SIG-M5 treated with dmso at 0.1 percent for 504 hours (cell line): Measurements from ENCODE around the gene C1QTNF8.

Experiments used
- DNase-seq: peaks from one replicate; lab custom pipeline; 2025; ENCODE audit not compliant: unreplicated experiment; lab: John Stamatoyannopoulos, UW

The C1QTNF8 gene, protein sequence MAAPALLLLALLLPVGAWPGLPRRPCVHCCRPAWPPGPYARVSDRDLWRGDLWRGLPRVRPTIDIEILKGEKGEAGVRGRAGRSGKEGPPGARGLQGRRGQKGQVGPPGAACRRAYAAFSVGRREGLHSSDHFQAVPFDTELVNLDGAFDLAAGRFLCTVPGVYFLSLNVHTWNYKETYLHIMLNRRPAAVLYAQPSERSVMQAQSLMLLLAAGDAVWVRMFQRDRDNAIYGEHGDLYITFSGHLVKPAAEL

DNA sequence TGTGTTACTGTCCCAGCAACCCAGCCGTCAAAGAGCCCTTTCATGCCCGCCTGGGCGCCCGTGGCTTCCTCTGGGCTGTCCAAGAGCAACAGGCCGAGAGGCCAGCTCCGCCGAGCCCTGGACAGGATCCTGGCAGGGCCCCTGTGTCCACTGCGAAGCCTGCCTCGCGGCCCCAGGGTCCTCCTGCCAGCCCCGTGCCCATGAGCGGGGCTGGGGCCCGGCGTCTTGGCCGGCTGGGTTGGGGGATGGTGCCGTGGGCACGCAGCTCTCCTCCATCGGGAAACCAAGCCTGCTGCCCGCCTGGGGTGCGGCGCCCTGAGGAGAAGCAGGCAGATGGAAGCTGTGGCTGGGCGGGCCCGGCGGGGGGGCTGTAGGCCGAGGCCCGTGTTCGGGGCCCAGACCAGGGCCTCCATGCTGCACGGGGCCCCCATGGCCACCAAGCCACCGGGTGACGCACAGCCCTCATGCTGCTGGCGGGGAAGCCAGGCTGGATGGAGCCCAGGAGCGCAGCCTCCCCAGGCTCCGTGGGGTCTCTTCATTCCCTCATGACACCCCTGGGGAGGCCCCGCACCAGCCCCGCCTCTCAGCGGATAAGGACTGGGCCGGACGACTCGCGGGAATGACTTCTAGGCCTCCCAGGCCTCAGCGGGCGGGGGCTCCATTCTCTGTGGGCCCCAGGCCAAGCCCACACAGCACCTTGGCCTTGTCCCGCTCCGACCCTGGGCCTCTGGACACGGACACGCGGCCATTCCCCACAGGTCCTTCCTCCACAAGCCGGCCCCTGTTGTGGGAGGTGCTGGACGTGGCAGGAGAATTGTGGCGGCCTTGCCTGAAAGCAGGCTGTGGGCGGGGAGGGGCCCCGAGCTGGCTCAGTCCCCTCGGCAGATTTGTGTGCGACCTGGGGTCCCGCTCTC, at the start of gene C1QTNF8:
TSS of gene C1QTNF8 (minus strand) at position 76 of the 914 bp plus-strand sequence. CDS start 1,322 bp downstream, outside the sequence.
- no peak for DNase-seq

DNA sequence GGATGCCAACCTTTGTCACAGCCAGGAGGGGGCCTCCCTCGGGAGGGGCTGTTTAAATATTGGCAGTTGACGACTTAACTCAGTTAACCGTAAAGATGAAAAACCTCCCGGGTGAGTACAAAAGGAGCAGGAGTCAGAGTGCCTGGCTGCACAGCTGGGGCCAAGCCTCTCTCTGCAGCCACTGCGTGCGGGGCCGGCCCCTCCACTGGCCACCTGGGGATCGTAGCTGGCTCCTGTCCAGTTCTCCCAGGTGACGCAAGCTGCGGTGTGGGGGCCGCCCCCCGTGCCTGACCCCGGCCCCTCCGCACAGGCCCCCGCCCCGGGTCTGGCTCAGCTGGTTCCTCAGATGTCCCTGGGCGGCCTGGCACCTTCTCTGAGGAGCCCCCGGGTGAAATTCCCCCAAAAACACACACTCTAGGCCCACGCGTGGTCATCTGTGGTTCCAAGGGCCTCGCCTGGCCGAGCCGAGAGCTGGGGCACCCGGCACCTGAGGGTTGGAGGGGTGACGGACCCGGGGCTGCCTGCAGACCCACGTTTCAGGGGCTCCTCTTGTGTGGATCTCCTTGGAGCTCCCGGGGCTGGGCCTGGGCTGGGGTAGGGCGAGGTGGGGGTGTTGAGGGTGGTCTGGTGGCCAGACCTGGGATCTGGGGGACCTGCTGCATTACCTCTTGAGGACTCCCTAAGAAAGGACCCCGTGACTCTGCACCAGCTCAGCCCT, 49.5 kb upstream of the C1QTNF8 start:
- no peak for DNase-seq

DNA sequence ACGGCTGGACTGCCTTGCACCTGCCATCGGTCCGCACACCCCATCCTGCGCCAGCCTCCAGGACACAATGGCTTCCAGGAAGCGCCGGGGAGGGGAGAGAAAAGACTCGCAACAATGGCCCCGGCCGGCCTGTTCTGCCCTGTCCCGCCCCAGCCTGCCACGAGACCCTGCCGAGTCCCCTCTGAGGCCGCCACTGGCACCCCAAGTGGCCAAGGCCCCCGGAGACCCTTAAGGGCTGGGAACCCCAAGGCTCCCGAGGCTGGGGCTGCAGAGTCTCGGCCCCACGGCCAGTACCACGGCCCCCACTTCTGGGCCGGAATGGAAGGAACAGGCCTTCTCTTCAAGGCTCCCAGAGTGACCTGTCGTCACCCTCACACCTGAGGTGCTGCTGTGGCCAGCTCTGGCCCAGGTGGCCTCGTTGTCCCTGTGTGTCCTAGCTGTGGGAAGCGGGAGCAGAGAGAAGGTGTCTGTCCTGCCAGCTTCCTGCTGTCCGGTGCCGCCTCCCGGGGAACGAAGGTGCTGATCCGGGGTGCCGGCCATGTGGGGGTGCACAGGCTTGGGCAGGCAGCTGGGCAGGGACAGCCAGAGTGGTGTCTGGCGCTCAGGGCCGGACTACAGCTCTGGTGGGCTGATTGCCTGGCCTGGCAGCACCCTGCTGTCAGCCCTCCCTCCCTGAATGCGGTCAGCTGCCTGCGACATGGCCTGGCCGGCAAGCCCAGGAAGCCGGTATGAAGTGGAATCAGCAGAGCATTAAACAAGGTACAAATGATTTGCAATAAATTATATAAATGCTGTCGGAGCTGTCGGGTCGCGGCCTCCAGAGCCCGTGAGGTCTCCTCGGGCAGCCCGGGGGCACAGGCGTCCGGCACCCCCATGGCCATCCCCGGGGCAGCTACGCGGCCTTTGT, 48.7 kb upstream of the C1QTNF8 start:
- DNase-seq, result no peak

DNA sequence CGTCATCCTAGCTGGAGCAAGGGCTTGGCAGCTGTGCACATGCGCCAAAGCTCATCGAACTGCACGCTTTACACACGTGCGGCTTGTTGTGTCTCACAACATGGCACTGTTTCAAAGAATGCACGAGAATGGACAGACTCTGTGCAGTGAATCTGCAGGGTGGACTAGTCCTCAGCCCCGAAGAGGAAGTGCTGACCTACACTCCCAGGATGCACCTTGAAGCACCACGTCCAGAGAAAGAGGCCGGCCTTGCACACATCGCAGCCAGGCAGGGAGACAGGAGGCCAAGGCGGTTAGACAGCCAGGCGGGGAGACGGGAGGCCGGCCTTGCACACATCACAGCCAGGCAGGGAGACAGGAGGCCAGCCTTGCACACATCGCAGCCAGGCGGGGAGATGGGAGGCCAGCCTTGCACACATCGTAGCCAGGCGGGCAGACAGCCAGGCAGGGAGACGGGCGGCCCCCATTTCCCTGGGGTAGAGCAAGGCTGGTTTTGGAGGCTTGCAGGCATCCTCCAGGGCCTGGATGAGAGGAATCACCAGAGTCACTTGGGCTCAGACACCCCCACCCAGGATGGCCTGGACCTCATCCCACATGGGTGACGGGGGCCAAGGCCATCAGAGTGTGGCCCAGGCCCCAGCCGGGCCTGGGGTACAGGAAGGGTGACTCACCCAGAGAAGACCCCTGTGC, 47.9 kb upstream of the C1QTNF8 start:
- DNase-seq, result no peak

DNA sequence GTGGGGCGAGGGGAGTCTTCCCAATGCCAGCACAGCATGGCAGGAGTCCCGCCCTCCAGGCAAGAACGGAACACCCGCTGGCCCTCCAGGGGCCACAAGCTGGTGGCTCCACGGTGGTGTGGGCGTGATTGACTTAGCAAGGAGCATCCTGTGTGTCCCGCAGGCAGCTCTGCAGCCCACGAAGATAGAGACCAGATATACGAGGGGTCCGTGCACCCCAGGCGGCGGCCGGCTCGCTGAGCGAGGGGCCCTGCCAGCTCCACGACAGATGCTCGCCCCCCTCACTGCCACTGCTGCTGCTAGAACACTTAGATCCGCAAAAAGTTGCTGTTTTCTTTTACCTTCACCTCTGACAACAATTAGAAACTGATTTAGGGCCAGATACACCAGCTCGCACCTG, 46.9 kb upstream of the C1QTNF8 start:
- no peak for DNase-seq

DNA sequence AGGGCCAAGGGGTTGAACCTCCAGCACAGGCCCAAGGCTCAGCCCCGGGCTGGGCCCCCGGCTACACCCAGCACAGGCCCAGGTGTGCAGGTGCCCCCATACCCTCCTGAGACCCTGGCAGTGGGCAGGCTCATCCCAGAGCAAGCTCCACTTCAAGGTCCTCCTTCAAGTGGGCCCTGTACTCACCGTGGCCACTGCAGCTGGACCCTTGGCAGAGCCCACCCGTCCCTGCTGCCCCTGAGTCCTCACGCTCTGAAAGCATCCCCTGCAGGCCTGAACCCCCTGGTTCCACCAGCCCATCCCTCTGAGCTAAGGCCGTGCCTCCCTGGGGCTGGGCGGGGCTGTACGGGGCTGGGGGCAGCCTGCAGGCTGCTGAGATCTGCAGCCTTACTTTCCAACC, 45.7 kb upstream of the C1QTNF8 start:
- DNase-seq, result no peak

DNA sequence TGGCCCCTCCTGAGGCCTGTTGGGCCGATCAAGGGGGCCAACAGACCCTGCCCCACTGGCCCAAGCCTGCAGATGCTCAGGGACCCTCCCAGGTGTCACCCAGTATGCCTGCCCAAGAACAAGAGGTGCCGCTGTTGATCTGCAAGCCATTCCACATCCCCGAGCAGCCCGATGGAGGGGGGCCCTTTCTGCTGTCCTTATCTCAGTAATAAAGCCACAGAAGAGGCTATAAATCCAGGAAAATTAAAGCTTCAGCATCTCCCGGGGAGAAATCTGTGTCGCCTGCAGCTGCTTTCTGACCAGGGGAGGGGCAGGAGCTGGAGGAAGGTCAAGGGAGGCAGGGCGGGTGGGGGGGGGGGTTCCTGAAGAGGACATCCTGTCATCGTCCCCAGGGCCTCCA, 45.1 kb upstream of the C1QTNF8 start:
- no peak for DNase-seq

DNA sequence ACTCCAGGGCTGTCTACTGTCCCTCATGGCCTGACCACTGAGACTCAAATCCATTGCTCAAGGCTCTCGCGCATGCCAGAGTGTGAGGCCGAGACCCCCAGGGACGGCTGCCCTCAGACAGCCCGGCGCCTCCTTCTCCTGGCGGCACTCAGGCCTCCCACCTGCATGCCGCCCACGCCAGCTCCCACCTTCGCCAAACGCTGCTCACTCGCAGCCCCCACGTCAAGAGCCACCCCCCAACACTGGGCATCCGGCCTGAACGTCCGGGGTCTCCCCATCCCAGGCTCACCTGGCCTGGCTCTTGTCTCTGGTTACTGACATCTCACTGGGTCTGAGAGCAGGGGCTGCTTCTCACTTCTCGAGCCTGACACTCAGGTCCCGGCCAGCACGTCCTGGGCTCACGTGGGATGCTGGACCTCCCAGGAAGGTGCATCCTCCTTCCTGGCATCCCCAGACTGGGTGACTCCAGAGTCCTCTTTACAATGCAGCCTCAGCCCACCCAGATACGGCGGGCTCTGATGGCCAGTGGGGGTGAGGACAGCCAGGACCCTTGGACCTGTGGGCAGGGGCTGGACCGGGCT, 44.6 kb upstream of the C1QTNF8 start:
- DNase-seq, result no peak

DNA sequence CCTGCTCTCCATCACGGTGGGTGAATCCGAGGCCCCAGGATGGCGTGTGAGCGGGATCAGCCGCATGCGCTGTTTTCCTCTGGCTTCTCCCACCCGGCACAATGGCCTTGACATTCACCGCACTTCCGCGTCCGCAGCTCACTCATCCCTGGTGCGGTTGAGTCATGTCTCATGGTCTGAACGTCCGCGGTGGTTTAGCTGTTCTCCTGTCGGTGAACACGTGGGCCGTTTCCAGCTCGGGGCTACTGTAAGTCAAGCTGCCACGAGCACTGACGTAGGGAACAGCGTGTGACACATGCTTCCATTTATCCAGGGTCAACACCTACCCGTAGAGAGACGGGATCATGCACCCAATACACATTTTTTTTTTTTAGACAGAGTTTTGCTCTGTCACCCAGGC, 41.6 kb upstream of the C1QTNF8 start:
- no peak for DNase-seq

DNA sequence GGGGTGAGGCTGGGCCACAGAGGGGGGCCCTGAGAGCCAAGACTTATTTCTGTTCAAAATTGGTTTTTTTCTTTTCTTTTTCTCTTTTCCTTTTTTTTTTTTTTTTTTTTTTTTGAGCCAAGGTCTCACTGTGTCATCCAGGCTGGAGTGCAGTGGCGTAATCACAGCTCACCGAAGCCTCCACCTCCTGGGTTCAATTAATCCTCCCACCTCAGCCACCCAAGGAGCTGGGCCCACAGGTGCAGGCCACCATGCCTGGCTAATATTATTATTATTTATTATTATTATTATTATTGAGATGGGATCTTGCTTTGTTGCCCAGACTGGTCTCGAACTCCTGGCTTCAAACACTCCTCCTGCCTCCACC, 39.4 kb upstream of the C1QTNF8 start:
- DNase-seq, result no peak

DNA sequence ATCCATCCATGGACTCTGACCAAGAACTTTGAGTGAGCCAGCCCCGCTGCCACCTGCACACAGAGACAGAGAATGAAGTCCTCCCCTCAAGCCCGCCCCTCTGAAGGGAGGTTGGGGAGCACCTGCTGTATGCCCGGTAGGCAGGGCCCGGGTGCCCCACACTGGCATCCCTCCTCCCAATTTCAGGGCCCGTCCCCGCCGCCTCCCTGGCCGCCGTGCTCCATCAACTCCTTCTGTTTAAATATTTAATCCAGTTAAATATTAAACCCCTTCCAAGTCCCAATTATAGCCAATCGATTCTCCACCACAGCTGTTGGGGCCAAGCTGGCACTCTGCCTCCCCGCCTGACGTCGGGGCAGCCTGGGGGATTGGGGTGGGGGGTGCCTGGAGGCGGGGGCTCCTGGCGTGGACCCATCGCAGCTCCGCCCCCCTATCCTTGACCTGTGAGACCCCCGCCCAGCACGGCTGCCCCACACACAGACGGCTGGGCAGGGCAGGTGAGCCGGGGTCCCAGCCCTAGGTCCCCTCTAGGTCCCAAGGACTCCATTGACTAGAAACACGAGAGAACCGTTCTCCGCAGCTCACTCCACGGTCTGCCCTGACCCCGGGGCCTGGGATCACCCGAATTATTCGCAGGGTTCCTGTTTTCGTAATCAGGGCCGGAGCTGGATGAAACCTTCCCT, 38.9 kb upstream of the C1QTNF8 start:
- DNase-seq, result no peak

DNA sequence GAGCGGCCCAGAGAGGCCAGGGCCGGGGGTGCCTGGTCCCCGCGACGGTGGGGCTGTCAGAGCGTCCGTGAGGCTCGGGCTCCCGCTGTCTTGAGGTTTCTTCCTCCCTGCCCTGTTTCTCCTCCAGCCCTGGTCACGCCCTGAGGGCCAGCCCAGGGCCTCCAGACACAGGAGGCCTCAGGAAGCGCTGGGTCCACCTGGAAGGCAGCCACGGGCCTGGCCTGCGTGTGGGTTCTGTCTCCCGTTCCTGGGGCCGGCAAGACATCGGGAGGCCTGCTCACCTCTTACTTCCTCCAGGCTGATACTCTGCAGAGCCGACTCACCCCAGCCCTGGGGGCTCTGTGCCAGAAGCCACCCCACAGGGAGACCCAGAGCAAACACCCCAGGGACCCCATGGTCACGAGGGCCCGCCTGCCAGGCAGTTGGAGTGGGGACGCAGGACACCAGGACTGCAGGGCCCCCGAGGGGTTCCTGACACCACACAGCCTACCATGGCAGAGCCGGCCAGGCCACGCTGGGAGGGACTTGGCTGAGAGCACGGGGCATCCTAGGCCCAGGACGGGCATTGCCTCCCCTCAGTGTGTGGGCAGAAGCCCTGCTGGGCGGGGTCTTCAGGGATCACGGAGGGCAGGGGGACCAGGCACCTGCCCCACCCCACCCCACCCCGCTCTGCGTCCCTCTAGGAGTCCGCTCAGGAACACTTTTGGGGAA, 37.9 kb upstream of the C1QTNF8 start:
- no peak for DNase-seq

DNA sequence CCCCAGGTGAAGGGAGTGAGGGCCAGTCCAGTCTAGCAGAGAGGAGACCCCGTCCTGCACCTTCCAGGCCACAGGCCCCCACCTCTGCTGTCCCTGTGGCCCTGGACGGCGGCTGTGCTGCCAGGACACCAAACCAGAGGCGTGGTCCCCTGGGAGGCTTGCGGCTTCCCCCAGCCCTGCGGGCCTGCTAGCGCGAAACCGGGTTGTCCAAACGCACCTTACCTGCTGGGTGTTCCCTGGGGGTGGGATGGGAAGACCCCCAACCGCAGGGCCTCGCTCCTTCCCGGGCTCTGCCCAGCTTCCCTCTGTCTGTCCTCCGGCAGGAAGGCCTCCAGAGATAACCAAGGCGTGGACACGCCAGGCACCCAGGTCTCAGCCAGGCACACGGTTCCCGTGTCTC, 37.2 kb upstream of the C1QTNF8 start:
- DNase-seq, result no peak

DNA sequence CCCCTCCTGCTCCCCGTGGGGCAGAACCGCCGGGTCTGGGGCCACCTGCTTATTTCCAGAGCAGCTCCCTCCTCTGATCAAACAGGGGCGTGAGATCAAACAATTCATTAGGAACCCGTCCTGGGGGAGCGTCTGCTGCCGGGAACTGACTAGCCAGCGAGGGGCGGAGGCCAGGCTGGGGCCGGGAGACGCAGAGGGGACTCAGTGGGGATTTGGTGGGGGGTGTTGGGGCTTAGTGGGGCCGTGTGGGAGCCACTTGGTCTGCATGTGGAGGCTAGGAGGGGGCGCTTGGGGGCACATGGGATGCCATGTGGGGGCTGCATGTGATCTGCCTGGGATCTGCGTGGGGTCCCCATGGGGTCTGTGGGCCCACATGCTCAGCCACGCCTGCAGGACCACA, 36.4 kb upstream of the C1QTNF8 start:
- no peak for DNase-seq

DNA sequence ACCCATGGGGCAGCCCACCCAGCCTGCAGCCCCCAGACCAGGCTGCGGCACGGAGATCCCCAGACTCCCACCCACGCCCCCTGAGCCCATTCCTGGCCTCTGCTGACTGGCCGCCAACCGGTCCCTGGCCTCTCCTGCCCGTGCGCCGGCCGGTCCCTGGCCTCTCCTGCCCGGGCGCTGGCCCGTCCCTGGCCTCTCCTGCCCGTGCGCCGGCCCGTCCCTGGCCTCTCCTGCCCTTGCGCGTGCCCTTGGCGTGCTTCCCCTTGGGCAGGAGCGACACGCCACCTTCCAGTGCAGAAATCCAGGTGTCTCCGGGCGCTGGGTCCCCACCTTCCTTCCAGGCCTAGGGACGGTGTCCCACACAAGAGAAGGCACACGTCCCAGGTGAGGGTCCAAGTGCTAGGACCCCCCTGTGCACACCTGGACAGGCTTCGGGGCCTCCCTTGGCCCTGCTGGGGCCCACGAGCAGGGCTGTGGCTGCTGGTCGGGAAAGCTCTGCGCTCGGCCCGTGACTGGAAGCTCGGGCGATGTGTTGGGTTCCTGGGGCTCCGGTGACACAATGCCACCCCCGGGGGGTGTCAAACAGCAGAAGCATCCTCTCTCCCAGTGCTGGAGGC, 35.4 kb upstream of the C1QTNF8 start:
- DNase-seq, result no peak

DNA sequence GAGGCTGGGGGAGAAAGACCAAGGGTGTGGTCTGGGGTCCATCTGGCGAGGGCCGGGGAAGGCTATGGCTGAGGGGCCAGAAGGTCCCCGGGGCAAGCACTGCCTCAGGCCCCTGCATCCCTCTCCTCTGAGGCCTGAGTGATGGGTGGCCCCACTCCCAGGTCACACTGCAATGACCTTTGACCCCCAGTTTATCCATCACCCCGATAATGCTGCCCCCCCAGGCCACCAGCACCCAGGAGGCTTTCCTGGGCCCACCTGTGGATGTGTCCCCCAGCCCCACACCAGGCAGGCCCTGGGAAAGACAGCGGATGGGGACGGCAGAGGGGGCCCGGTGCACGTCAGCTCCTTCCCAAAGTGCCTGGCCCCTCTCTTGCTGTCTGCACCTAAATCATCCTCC, 34.3 kb upstream of the C1QTNF8 start:
- DNase-seq, result no peak

DNA sequence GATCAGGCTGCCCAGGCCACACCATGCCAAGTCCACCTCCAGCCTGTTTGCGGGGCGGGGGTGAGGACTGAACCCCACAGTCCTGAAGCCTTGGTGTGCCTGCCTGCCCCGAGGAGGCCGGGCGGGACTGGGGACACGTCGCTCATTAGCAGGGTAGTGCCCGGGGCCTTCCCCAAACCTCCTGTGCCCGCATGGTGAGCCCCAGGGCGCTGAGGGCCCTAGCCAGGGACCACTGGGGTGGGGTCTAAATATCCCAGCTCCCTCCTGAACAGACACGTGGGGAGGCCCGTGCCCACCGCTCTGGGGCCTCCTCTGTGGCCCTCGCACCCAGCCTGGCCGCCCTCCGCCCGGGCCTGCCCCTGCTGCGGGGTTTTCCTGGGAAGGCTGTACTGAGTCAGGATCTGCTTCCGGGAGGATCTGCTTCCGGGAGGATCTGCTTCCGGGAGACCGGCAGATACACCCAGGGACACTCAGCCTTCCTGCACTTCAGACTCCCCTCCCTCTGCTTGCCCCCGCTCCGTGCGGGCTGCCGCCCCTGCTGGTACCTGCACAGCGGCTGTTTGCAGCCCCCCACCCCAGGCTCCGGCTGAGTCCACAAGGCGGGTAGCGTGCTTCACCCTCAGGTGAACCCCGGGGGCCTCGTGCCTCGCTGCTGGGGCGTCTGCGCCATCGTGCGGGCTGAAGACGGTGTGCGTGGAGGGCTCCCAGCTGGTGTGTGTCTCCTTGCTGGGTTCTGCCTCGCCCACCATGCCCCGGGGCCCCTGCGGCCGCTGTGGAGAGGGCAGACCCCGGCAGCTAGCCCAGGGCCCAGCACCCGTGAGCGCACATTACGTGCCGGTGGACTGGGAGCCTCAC, 33.3 kb upstream of the C1QTNF8 start:
- DNase-seq, result no peak
